HEK293 (cell line): ENCODE measurements around the gene MICAL3.
"Not testable (repeated sequence)": the region's sequence is repeated elsewhere in the genome, so short reads cannot be mapped to it uniquely, and the experiment has no call there.

ENCODE experiments used
- CTCF ChIA-PET: fragments of 350-600 bp; formaldehyde crosslinking; extraction: SDS; loops from one replicate; lab custom pipeline; 2021; ENCODE audit warnings: antibody characterized with exemption; lab: Yijun Ruan, JAX
- POLR2A ChIA-PET: fragments of 300-600 bp; formaldehyde crosslinking; extraction: SDS; loops from one replicate; lab custom pipeline; 2020; ENCODE audit warnings: antibody characterized with exemption, inconsistent platforms; lab: Yijun Ruan, JAX
- H3K27ac ChIP-seq: fragments of 200-500 bp; sonication (Bioruptor generic); 2 replicates; pipeline ENCODE4 v1.5.1; 2014; ENCODE audit warnings: low read depth, low read length, control low read depth, inconsistent platforms; ENCODE audit errors: extremely low read depth
- H3K36me3 ChIP-seq, 2 experiments: fragments of 200-500 bp in 1 of 2; sonication (Bioruptor generic) in 1 of 2; 1 replicate in 1 of 2; 2 replicates in 1 of 2; pipeline ENCODE4 v1.5.1; 2014 to 2017; ENCODE audit warnings: inconsistent platforms in 2 of 2, low read length in 2 of 2; ENCODE audit not compliant: control insufficient read depth in 2 of 2, insufficient read depth in 1 of 2
- H3K4me1 ChIP-seq: fragments of 200-500 bp; sonication (Bioruptor generic); 2 replicates; pipeline ENCODE4 v1.5.1; 2014; ENCODE audit warnings: mild to moderate bottlenecking, low read length, inconsistent platforms; ENCODE audit not compliant: control insufficient read depth, insufficient read depth
- H3K4me3 ChIP-seq: 2 replicates; pipeline ENCODE4 v1.5.1; 2011; ENCODE audit warnings: low read depth, mild to moderate bottlenecking, control low read depth, low read length, moderate library complexity
- H3K9me3 ChIP-seq: fragments of 200-500 bp; sonication (Bioruptor generic); 2 replicates; pipeline ENCODE4 v1.5.1; 2014; ENCODE audit warnings: low read depth, low read length, inconsistent platforms; ENCODE audit not compliant: control insufficient read depth, insufficient read depth
- EGR2 ChIP-seq: fragments of 450-650 bp; formaldehyde crosslinking; IDR thresholded peaks from 2 replicates; pipeline ENCODE4 v1.5.1; 2016; ENCODE audit warnings: low read depth, missing biosample characterization, missing genetic modification characterization
- OSR2 ChIP-seq: fragments of 450-650 bp; formaldehyde crosslinking; IDR thresholded peaks from 2 replicates; pipeline ENCODE4 v1.5.1; 2016; ENCODE audit warnings: missing biosample characterization, missing genetic modification characterization
- PATZ1 ChIP-seq: fragments of 450-650 bp; formaldehyde crosslinking; IDR thresholded peaks from 2 replicates; pipeline ENCODE4 v1.5.1; 2016; ENCODE audit warnings: missing biosample characterization, missing genetic modification characterization
- PBX3 ChIP-seq: sonication (generic); formaldehyde crosslinking; IDR thresholded peaks from 2 replicates; pipeline ENCODE4 v1.8.1; 2022; ENCODE audit warnings: mild to moderate bottlenecking, moderate library complexity, missing genetic modification reagents
- SETDB1 ChIP-seq: IDR thresholded peaks from one replicate; pipeline ENCODE4 v1.6.1; 2017; ENCODE audit warnings: mild to moderate bottlenecking, low read length, moderate library complexity, mixed read lengths; ENCODE audit not compliant: insufficient read length
- ZEB2 ChIP-seq: fragments of 450-650 bp; formaldehyde crosslinking; IDR thresholded peaks from 2 replicates; pipeline ENCODE4 v1.5.1; 2016; ENCODE audit warnings: missing biosample characterization, missing genetic modification characterization
- ZFP37 ChIP-seq: fragments of 450-650 bp; formaldehyde crosslinking; IDR thresholded peaks from 2 replicates; pipeline ENCODE4 v1.5.1; 2016; ENCODE audit warnings: missing biosample characterization, missing genetic modification characterization
- ZFP69B ChIP-seq: fragments of 450-650 bp; formaldehyde crosslinking; IDR thresholded peaks from 2 replicates; pipeline ENCODE4 v1.5.1; 2016; ENCODE audit warnings: missing biosample characterization, missing genetic modification characterization
- ZNF10 ChIP-seq: fragments of 450-650 bp; formaldehyde crosslinking; IDR thresholded peaks from 2 replicates; pipeline ENCODE4 v1.5.1; 2017; ENCODE audit warnings: missing biosample characterization, missing genetic modification characterization
- ZNF121 ChIP-seq: fragments of 450-650 bp; formaldehyde crosslinking; IDR thresholded peaks from 2 replicates; pipeline ENCODE4 v1.5.1; 2016; ENCODE audit warnings: missing biosample characterization, missing genetic modification characterization
- ZNF18 ChIP-seq: fragments of 450-650 bp; formaldehyde crosslinking; IDR thresholded peaks from 2 replicates; pipeline ENCODE4 v1.5.1; 2016; ENCODE audit warnings: missing biosample characterization, missing genetic modification characterization
- ZNF24 ChIP-seq: fragments of 450-650 bp; formaldehyde crosslinking; IDR thresholded peaks from 2 replicates; pipeline ENCODE4 v1.5.1; 2016; ENCODE audit warnings: missing biosample characterization, missing genetic modification characterization
- ZNF26 ChIP-seq: fragments of 450-650 bp; formaldehyde crosslinking; IDR thresholded peaks from 2 replicates; pipeline ENCODE4 v1.5.1; 2016; ENCODE audit warnings: missing biosample characterization, missing genetic modification characterization
- ZNF311 ChIP-seq: fragments of 450-650 bp; formaldehyde crosslinking; IDR thresholded peaks from 2 replicates; pipeline ENCODE4 v1.5.1; 2017; ENCODE audit warnings: missing biosample characterization, missing genetic modification characterization, borderline replicate concordance
- ZNF324 ChIP-seq: fragments of 450-650 bp; formaldehyde crosslinking; IDR thresholded peaks from 2 replicates; pipeline ENCODE4 v1.5.1; 2016; ENCODE audit warnings: missing biosample characterization, missing genetic modification characterization
- ZNF335 ChIP-seq: fragments of 450-650 bp; formaldehyde crosslinking; conservative IDR thresholded peaks from 2 replicates; pipeline ENCODE4 v1.5.1; 2016; ENCODE audit warnings: missing biosample characterization, missing genetic modification characterization
- ZNF558 ChIP-seq: fragments of 450-650 bp; formaldehyde crosslinking; IDR thresholded peaks from 2 replicates; pipeline ENCODE4 v1.5.1; 2016; ENCODE audit warnings: missing biosample characterization, missing genetic modification characterization
- ZNF596 ChIP-seq: fragments of 450-650 bp; IDR thresholded peaks from 2 replicates; pipeline ENCODE4 v1.5.0; 2018; ENCODE audit warnings: missing biosample characterization, mild to moderate bottlenecking, missing genetic modification characterization, moderate library complexity
- ZNF610 ChIP-seq: fragments of 450-650 bp; formaldehyde crosslinking; IDR thresholded peaks from 2 replicates; pipeline ENCODE4 v1.5.1; 2016; ENCODE audit warnings: missing biosample characterization, missing genetic modification characterization, borderline replicate concordance
- ZNF629 ChIP-seq: fragments of 450-650 bp; formaldehyde crosslinking; IDR thresholded peaks from 2 replicates; pipeline ENCODE4 v1.5.1; 2017; ENCODE audit warnings: missing biosample characterization, missing genetic modification characterization
- ZNF639 ChIP-seq: fragments of 450-650 bp; formaldehyde crosslinking; IDR thresholded peaks from 2 replicates; pipeline ENCODE4 v1.5.1; 2016; ENCODE audit warnings: missing biosample characterization, missing genetic modification characterization
- ZNF677 ChIP-seq: fragments of 450-650 bp; IDR thresholded peaks from 2 replicates; pipeline ENCODE4 v1.5.0; 2018; ENCODE audit warnings: missing biosample characterization, mild to moderate bottlenecking, missing genetic modification characterization, moderate library complexity
- ZNF692 ChIP-seq: fragments of 450-650 bp; formaldehyde crosslinking; IDR thresholded peaks from 2 replicates; pipeline ENCODE4 v1.5.1; 2016; ENCODE audit warnings: missing biosample characterization, missing genetic modification characterization

Gene MICAL3

GRCh38 chr22:18001894-18002315, 22.5 kb downstream of the MICAL3 start:
- TF ChIP-seq SETDB1: peak; percentile 35
- TF ChIP-seq ZNF18: 0 out of 2 replicates have a peak, but pooled peaks have one; percentile 7
- TF ChIP-seq ZFP69B (tag by site-specific recombination): peak; percentile 99
- peak; percentile 58; the same call in 1 of the 2 replicates for TF ChIP-seq ZNF335 (tag by site-specific recombination)
- peak; percentile 23; the same call in 1 of the 2 replicates for TF ChIP-seq ZNF639 (tag by site-specific recombination)
- 0 out of 2 replicates have a peak, but pooled peaks have one; percentile 32 for TF ChIP-seq ZNF24 (tag by site-specific recombination)
- TF ChIP-seq OSR2 (tag by site-specific recombination): 0 out of 2 replicates have a peak, but pooled peaks have one; percentile 1
- peak; percentile 99 for TF ChIP-seq ZNF692
- TF ChIP-seq ZNF121: peak; percentile 70; the same call in 1 of the 2 replicates
- not testable (repeated sequence) for H3K36me3 ChIP-seq, H3K4me1 ChIP-seq, H3K4me3 ChIP-seq, H3K9me3 ChIP-seq
- POLR2A ChIA-PET: interaction anchor here (0.6 to 3.0 kb wide), 5 partner anchors 22 to 260 kb away, joined by 3 to 15 read pairs (median 3); partner anchors contain the start of gene PEX26
- CTCF ChIA-PET: interaction anchor here (0.8 to 2.2 kb wide), 5 partner anchors 27 to 171 kb away, joined by 4 to 20 read pairs (median 5); no protein-coding TSS in a partner anchor
- H3K27ac ChIP-seq: peak overlapping the region; percentile 95

- Histone ChIP-seq H3K36me3 (no peaks in the 10 kb centered on the region), H3K27ac (peak overlapping the region; percentile 95), H3K4me1 (peaks cover 9% of the 10 kb centered on the region; the same call in 1 of the 2 replicates), H3K4me3 (peak overlapping the region; percentile 92), H3K9me3 (no peaks in the 10 kb centered on the region)
- CTCF ChIA-PET: interaction anchor here (0.5 to 2.2 kb wide), 12 partner anchors 13 to 1147 kb away, joined by 3 to 20 read pairs (median 4); no protein-coding TSS in a partner anchor
- POLR2A ChIA-PET: interaction anchor here (0.6 to 3.0 kb wide), 7 partner anchors 14 to 260 kb away, joined by 3 to 15 read pairs (median 3); partner anchors contain the start of gene PEX26
- no peak for TF ChIP-seq ZNF596 (tag by site-specific recombination)
- TF ChIP-seq ZNF324 (tag by site-specific recombination): 0 out of 2 replicates have a peak, but pooled peaks have one; percentile 52
- TF ChIP-seq PBX3 (CRISPR knock-in tag): 0 out of 2 replicates have a peak, but pooled peaks have one; percentile 31
- no peak for TF ChIP-seq ZNF677
- peak; percentile 66 for TF ChIP-seq ZNF629 (tag by site-specific recombination)
- TF ChIP-seq ZNF10 (tag by site-specific recombination): no peak
- TF ChIP-seq ZEB2 (tag by site-specific recombination): peak; percentile 66
- no peak for TF ChIP-seq ZNF311
- TF ChIP-seq ZNF26: no peak
- no peak for TF ChIP-seq ZNF558 (tag by site-specific recombination)
- no peak for TF ChIP-seq ZNF610 (tag by site-specific recombination)
- TF ChIP-seq ZFP37 (tag by site-specific recombination): peak; percentile 70; the same call in 1 of the 2 replicates
- TF ChIP-seq EGR2 (tag by site-specific recombination): 0 out of 2 replicates have a peak, but pooled peaks have one; percentile 25
- peak; percentile 62 for TF ChIP-seq PATZ1 (tag by site-specific recombination)
Observed at GRCh38 chr22:18001040-18001893, 23.1 kb downstream of the MICAL3 start.
